Natural killer cell (primary cell): Measurements from ENCODE around the gene HIGD2A. TPM values are rescaled to one million over a fixed set of nuclear protein-coding genes. Genes with fewer than 3 reads are reported as not detected.
A peak's percentile ranks its signal among the peaks of the same experiment; 100 is the strongest.

Experiments
- ATAC-seq, 3 donors: fragments of 150-1000 bp in 2 of 3; fragments of 200-7000 bp in 1 of 3; cut with Tn5 transposase; 1 replicate in 1 of 3; 2 replicates in 2 of 3; pipeline ENCODE4 v1.10.0; 2021; ENCODE audit warnings: mild to moderate bottlenecking in 2 of 3, moderate library complexity in 2 of 3
- DNase-seq, 2 donors: peaks; one replicate each; pipeline versions ENCODE4 v3.0.0 to v3.0.0-alpha.2; 2013 to 2021; ENCODE audit warnings: mixed read lengths in 1 of 2
- H3K27ac ChIP-seq: one replicate; pipeline ENCODE4 v1.5.1; 2013; ENCODE audit warnings: mild to moderate bottlenecking, low read length
- H3K27me3 ChIP-seq: one replicate; pipeline ENCODE4 v1.6.1; 2013; ENCODE audit warnings: low read length; ENCODE audit not compliant: control insufficient read depth, insufficient read depth
- H3K36me3 ChIP-seq: one replicate; pipeline ENCODE4 v1.6.1; 2013; ENCODE audit warnings: low read length; ENCODE audit not compliant: control insufficient read depth, insufficient read depth
- H3K4me1 ChIP-seq: one replicate; pipeline ENCODE4 v1.6.1; 2013; ENCODE audit warnings: low read length; ENCODE audit not compliant: control insufficient read depth, insufficient read depth
- H3K4me3 ChIP-seq: one replicate; pipeline ENCODE4 v1.5.1; 2013; ENCODE audit warnings: low read length
- H3K9me3 ChIP-seq: one replicate; pipeline ENCODE4 v1.6.1; 2013; ENCODE audit warnings: low read length; ENCODE audit not compliant: control insufficient read depth, insufficient read depth
- H3K27ac Mint-ChIP-seq, 2 donors: one replicate each; pipeline ENCODE4 v1.8.0; 2022; ENCODE audit warnings: mild to moderate bottlenecking in 2 of 2, mixed read lengths in 2 of 2, moderate library complexity in 1 of 2
- H3K27me3 Mint-ChIP-seq, 2 donors: one replicate each; pipeline ENCODE4 v1.8.0; 2022; ENCODE audit warnings: low read depth in 2 of 2, mixed read lengths in 2 of 2
- H3K36me3 Mint-ChIP-seq: one replicate; pipeline ENCODE4 v1.8.0; 2022; ENCODE audit warnings: mixed read lengths
- H3K4me1 Mint-ChIP-seq, 2 donors: one replicate each; pipeline ENCODE4 v1.8.0; 2022; ENCODE audit warnings: mixed read lengths in 2 of 2
- H3K4me3 Mint-ChIP-seq: one replicate; pipeline ENCODE4 v1.8.0; 2022; ENCODE audit warnings: mild to moderate bottlenecking, moderate library complexity, mixed read lengths
- H3K9me3 Mint-ChIP-seq, 2 donors: one replicate each; pipeline ENCODE4 v1.8.0; 2022; ENCODE audit warnings: mixed read lengths in 2 of 2
- CTCF ChIP-seq: fragments of 200-600 bp; IDR thresholded peaks from one replicate; pipeline ENCODE4 v1.8.0; 2022; ENCODE audit warnings: antibody characterized with exemption
- WGBS: methylation state at CpG from one replicate; pipeline ENCODE4 v1.1.7; 2013; ENCODE audit warnings: missing lambda C conversion rate; ENCODE audit not compliant: insufficient coverage; 5-methylcytosine and 5-hydroxymethylcytosine counted together
- intact Hi-C: fragments of 100-400 bp; cut with micrococcal nuclease; formaldehyde crosslinking; loops from one replicate; pipeline ENCODE4 v1.14.2; 2022
- total RNA-seq, 4 donors: library from RNA; stranded (reverse); fragments of 120-200 nt in 1 of 4; gene quantifications; one replicate each; pipeline versions ENCODE4 v1.2.3 to v1.2.4, GENCODE V29; 2013 to 2022

Gene HIGD2A
- total RNA-seq, 3 donors from 2014 or later (not counting 1 experiment from before 2014, with no cell fraction given): 83.5 to 90.2 (median 86.2) TPM

- intact Hi-C loops: no loop called here
- ATAC-seq: peak; percentile 90 to 97 (median 93)
- peak within 1 kb of the TSS; percentile 96 for H3K4me3 Mint-ChIP-seq
- DNase-seq: peak; percentile 76 to 97
- Histone ChIP-seq H3K4me3 (peak within 1 kb of the TSS; percentile 87), H3K9me3 (peaks cover 3% of the 10 kb centered on the region), H3K27me3 (no peaks in the 10 kb centered on the region), H3K27ac (peak within 1 kb of the TSS; percentile 83), H3K4me1 (peaks cover 37% of the 10 kb centered on the region), H3K36me3 (peaks cover 10% of the 10 kb centered on the region)
- H3K36me3 Mint-ChIP-seq: no peaks in the 10 kb centered on the region
- WGBS: under 1% methylated on average over 56 of the region's 56 CpGs
- H3K9me3 Mint-ChIP-seq: no peaks in the 10 kb centered on the region
- H3K27me3 Mint-ChIP-seq: peaks cover 0 to 5% of the 10 kb centered on the region in 2 donors
- no peak for TF ChIP-seq CTCF
- peak within 1 kb of the TSS; percentile 87 to 91 for H3K27ac Mint-ChIP-seq
- peaks cover 30 to 31% of the 10 kb centered on the region in 2 donors for H3K4me1 Mint-ChIP-seq
Measured at GRCh38 chr5:176361437-176362232, 26.9 kb upstream of the HIGD2A start, which contains the start of gene KIAA1191. Gene KIAA1191, minus strand, starts transcription at chr5:176361764. Its CDS starts 2,256 bp downstream, at chr5:176359508.

- peaks cover 30 to 31% of the 10 kb centered on the region in 2 donors for H3K4me1 Mint-ChIP-seq
Measured at GRCh38 chr5:176362233-176362490, 26.4 kb upstream of the HIGD2A start.

GRCh38 chr5:176364765-176365350 lies 23.7 kb upstream of the HIGD2A start:
- Histone ChIP-seq H3K27ac (peak overlapping the region; percentile 53), H3K4me1 (peaks cover 35% of the 10 kb centered on the region), H3K9me3 (peaks cover 3% of the 10 kb centered on the region), H3K27me3 (no peaks in the 10 kb centered on the region), H3K36me3 (no peaks in the 10 kb centered on the region), H3K4me3 (peak overlapping the region; percentile 63)
- H3K9me3 Mint-ChIP-seq: no peaks in the 10 kb centered on the region
- H3K27ac Mint-ChIP-seq: no peak overlapping the region
- ATAC-seq: no peak
- H3K4me3 Mint-ChIP-seq: peak overlapping the region; percentile 79
- WGBS: 29% methylated on average over 28 of the region's 28 CpGs
- peaks cover 6% of the 10 kb centered on the region for H3K36me3 Mint-ChIP-seq
- H3K27me3 Mint-ChIP-seq: peaks cover 0 to 16% of the 10 kb centered on the region in 2 donors
- no peak for DNase-seq
- intact Hi-C loops: no loop called here
- peaks cover 15 to 27% of the 10 kb centered on the region in 2 donors for H3K4me1 Mint-ChIP-seq
- no peak for TF ChIP-seq CTCF

More at GRCh38 chr5:176362233-176362490, 26.4 kb upstream of the HIGD2A start:
- WGBS: 42% methylated on average over 6 of the region's 8 CpGs
- Histone ChIP-seq H3K36me3 (peaks cover 7% of the 10 kb centered on the region), H3K4me1 (peaks cover 37% of the 10 kb centered on the region), H3K27ac (peak overlapping the region; percentile 83), H3K27me3 (no peaks in the 10 kb centered on the region), H3K9me3 (peaks cover 3% of the 10 kb centered on the region), H3K4me3 (peak overlapping the region; percentile 87)
- peaks cover 0 to 6% of the 10 kb centered on the region in 2 donors for H3K27me3 Mint-ChIP-seq
- intact Hi-C loops: no loop called here
- H3K27ac Mint-ChIP-seq: peak overlapping the region; percentile 87 to 91
- H3K9me3 Mint-ChIP-seq: no peaks in the 10 kb centered on the region
- no peak for TF ChIP-seq CTCF
- ATAC-seq: no peak
- H3K4me3 Mint-ChIP-seq: peak overlapping the region; percentile 96
- DNase-seq: no peak
- no peaks in the 10 kb centered on the region for H3K36me3 Mint-ChIP-seq
